AG04449 (cell line): ENCODE data around the gene USP31.
"Not testable (repeated sequence)": the region's sequence is repeated elsewhere in the genome, so short reads cannot be mapped to it uniquely, and the experiment has no call there.

Source experiments
- CTCF ChIA-PET: fragments of 350-600 bp; formaldehyde crosslinking; extraction: SDS; loops from one replicate; lab custom pipeline; 2021; ENCODE audit warnings: antibody characterized with exemption; lab: Yijun Ruan, JAX
- POLR2A ChIA-PET: fragments of 400-600, 350-600 bp; formaldehyde crosslinking; extraction: SDS; loops from one replicate; lab custom pipeline; 2020; ENCODE audit warnings: antibody characterized with exemption, inconsistent platforms; lab: Yijun Ruan, JAX
- DNase-seq: peaks from one replicate; pipeline ENCODE4 v3.0.0-alpha.2; 2010; ENCODE audit warnings: low read depth, low spot score
- H3K4me3 ChIP-seq: 2 replicates; pipeline ENCODE4 v1.5.1; 2011; ENCODE audit warnings: low read depth, mild to moderate bottlenecking, control low read depth, low read length
- CTCF ChIP-seq: IDR thresholded peaks from one replicate; pipeline ENCODE4 v1.5.1; 2011; ENCODE audit warnings: mild to moderate bottlenecking, moderate library complexity, low read length, control low read depth, inconsistent platforms; ENCODE audit not compliant: insufficient read depth; ENCODE audit errors: missing control alignments

USP31 gene

GRCh38 chr16:23105309-23105708 is 43.9 kb downstream of the USP31 start:
- TF ChIP-seq CTCF: no peak
- no peak for DNase-seq
- POLR2A ChIA-PET: no interaction called here
- CTCF ChIA-PET: no interaction called here
- no peak overlapping the region for H3K4me3 ChIP-seq

- POLR2A ChIA-PET: no interaction called here
- no peak for DNase-seq
- TF ChIP-seq CTCF: no peak
- H3K4me3 ChIP-seq: no peak overlapping the region
- CTCF ChIA-PET: no interaction called here
Measured at GRCh38 chr16:23104032-23104955, 45.0 kb downstream of the USP31 start.

- TF ChIP-seq CTCF: no peak
- CTCF ChIA-PET: no interaction called here
- DNase-seq: no peak
- POLR2A ChIA-PET: no interaction called here
- no peak overlapping the region for H3K4me3 ChIP-seq
Measured at GRCh38 chr16:23103603-23104002, 45.6 kb downstream of the USP31 start.

- ChIA-PET CTCF (interaction anchor here (1.6 kb wide), 1 partner anchor 333 kb away, joined by 4 read pairs; no protein-coding TSS in a partner anchor), POLR2A (no interaction called here)
- H3K4me3 ChIP-seq: no peak overlapping the region
- TF ChIP-seq CTCF: no peak
- DNase-seq: no peak
Measured at GRCh38 chr16:23101012-23101550, 48.2 kb downstream of the USP31 start.

- DNase-seq, POLR2A ChIA-PET, CTCF ChIA-PET, H3K4me3 ChIP-seq: not testable (repeated sequence)
Measured at GRCh38 chr16:23096450-23096849, 52.8 kb downstream of the USP31 start.

- CTCF ChIA-PET: interaction anchor here (2.1 kb wide), 1 partner anchor 340 kb away, joined by 6 read pairs; no protein-coding TSS in a partner anchor
- POLR2A ChIA-PET, DNase-seq, H3K4me3 ChIP-seq: not testable (repeated sequence)
Measured at GRCh38 chr16:23094136-23094535, 55.1 kb downstream of the USP31 start.

- DNase-seq: no peak
- ChIA-PET POLR2A (no interaction called here), CTCF (interaction anchor here (1.1 to 2.1 kb wide), 2 partner anchors 11 to 341 kb away, joined by 4 to 6 read pairs; no protein-coding TSS in a partner anchor)
- no peak for TF ChIP-seq CTCF
- no peak overlapping the region for H3K4me3 ChIP-seq
Measured at GRCh38 chr16:23092801-23093117, 56.5 kb downstream of the USP31 start.
